NCI-H345 (cell line): ENCODE results near the gene DRC7.

Source experiments
- DNase-seq: peaks from one replicate; lab custom pipeline; 2025; lab: John Stamatoyannopoulos, UW

DRC7 gene

GRCh38 chr16:57694725-57695679 is at the start of gene DRC7:
DRC7 (plus strand) TSS chr16:57694806; CDS start chr16:57697950, 3,144 bp downstream.
- DNase-seq: peak; percentile 36

GRCh38 chr16:57645169-57645568 is 49.4 kb upstream of the DRC7 start:
- DNase-seq: no peak

- DNase-seq: no peak
Measured at GRCh38 chr16:57645691-57646387, 48.8 kb upstream of the DRC7 start.

- DNase-seq: no peak
Measured at GRCh38 chr16:57646388-57647039, 48.1 kb upstream of the DRC7 start.

- DNase-seq: no peak
Measured at GRCh38 chr16:57647136-57647875, 47.3 kb upstream of the DRC7 start.

GRCh38 chr16:57648125-57648524 is 46.5 kb upstream of the DRC7 start:
- DNase-seq: no peak

- peak; percentile 44 for DNase-seq
Measured at GRCh38 chr16:57648581-57649442, 45.8 kb upstream of the DRC7 start.

GRCh38 chr16:57649443-57649751 is 45.2 kb upstream of the DRC7 start:
- DNase-seq: no peak

GRCh38 chr16:57649846-57650245 is 44.8 kb upstream of the DRC7 start:
- DNase-seq: no peak

GRCh38 chr16:57651344-57652333 is 43.0 kb upstream of the DRC7 start:
- no peak for DNase-seq

- DNase-seq: no peak
Measured at GRCh38 chr16:57652695-57653471, 41.7 kb upstream of the DRC7 start.

- peak; percentile 60 for DNase-seq
Measured at GRCh38 chr16:57653936-57654335, 40.7 kb upstream of the DRC7 start.

GRCh38 chr16:57656342-57656955 is 38.2 kb upstream of the DRC7 start:
- DNase-seq: no peak

GRCh38 chr16:57657228-57657627 is 37.4 kb upstream of the DRC7 start:
- no peak for DNase-seq

- no peak for DNase-seq
Measured at GRCh38 chr16:57658130-57658877, 36.3 kb upstream of the DRC7 start.

- no peak for DNase-seq
Measured at GRCh38 chr16:57658878-57659674, 35.5 kb upstream of the DRC7 start.
